Measurements from ENCODE around the gene HMGA1.
"Not testable (repeated sequence)": the region's sequence is repeated elsewhere in the genome, so short reads cannot be mapped to it uniquely, and the experiment has no call there.

The HMGA1 gene

GRCh38 chr6:34243131-34243771 is 6.6 kb downstream of the HMGA1 start:
- H3K27ac Mint-ChIP-seq, result peak overlapping the region; percentile 89
- no peaks in the 10 kb centered on the region for H3K27me3 Mint-ChIP-seq
- peak overlapping the region; percentile 83 for H3K4me3 Mint-ChIP-seq
- peaks cover 37% of the 10 kb centered on the region for H3K36me3 Mint-ChIP-seq
- no peaks in the 10 kb centered on the region for H3K9me3 Mint-ChIP-seq
- H3K4me1 Mint-ChIP-seq, result peaks cover 90% of the 10 kb centered on the region

- H3K27me3 Mint-ChIP-seq, result no peaks in the 10 kb centered on the region
- no peaks in the 10 kb centered on the region for H3K9me3 Mint-ChIP-seq
- peaks cover 85% of the 10 kb centered on the region for H3K4me1 Mint-ChIP-seq
- peaks cover 30% of the 10 kb centered on the region for H3K36me3 Mint-ChIP-seq
- peak overlapping the region; percentile 96 for H3K27ac Mint-ChIP-seq
- peak overlapping the region; percentile 85 for H3K4me3 Mint-ChIP-seq
Measured at GRCh38 chr6:34243901-34244884, 7.5 kb downstream of the HMGA1 start.

GRCh38 chr6:34245032-34245760 is 8.5 kb downstream of the HMGA1 start:
- Mint-ChIP-seq H3K27ac (peak overlapping the region; percentile 96), H3K4me3 (peak overlapping the region; percentile 7), H3K36me3 (peaks cover 26% of the 10 kb centered on the region), H3K4me1 (peaks cover 77% of the 10 kb centered on the region)
- not testable (repeated sequence) for H3K9me3 Mint-ChIP-seq, H3K27me3 Mint-ChIP-seq

- Mint-ChIP-seq H3K27ac (peak overlapping the region; percentile 90), H3K4me1 (peaks cover 72% of the 10 kb centered on the region), H3K36me3 (peaks cover 24% of the 10 kb centered on the region)
- not testable (repeated sequence) for H3K4me3 Mint-ChIP-seq, H3K9me3 Mint-ChIP-seq, H3K27me3 Mint-ChIP-seq
Measured at GRCh38 chr6:34245761-34246140, 9.1 kb downstream of the HMGA1 start.

GRCh38 chr6:34246249-34246562 is 9.5 kb downstream of the HMGA1 start:
- H3K36me3 Mint-ChIP-seq, result peaks cover 22% of the 10 kb centered on the region
- no peak overlapping the region for H3K4me3 Mint-ChIP-seq
- H3K9me3 Mint-ChIP-seq, result no peaks in the 10 kb centered on the region
- H3K27ac Mint-ChIP-seq, result peak overlapping the region; percentile 96
- peaks cover 68% of the 10 kb centered on the region for H3K4me1 Mint-ChIP-seq
- no peaks in the 10 kb centered on the region for H3K27me3 Mint-ChIP-seq

- H3K27ac Mint-ChIP-seq, result peak overlapping the region; percentile 96
- peaks cover 62% of the 10 kb centered on the region for H3K4me1 Mint-ChIP-seq
- H3K36me3 Mint-ChIP-seq, result peaks cover 18% of the 10 kb centered on the region
- H3K9me3 Mint-ChIP-seq, result no peaks in the 10 kb centered on the region
- peak overlapping the region; percentile 93 for H3K4me3 Mint-ChIP-seq
- no peaks in the 10 kb centered on the region for H3K27me3 Mint-ChIP-seq
Measured at GRCh38 chr6:34246563-34247391, 10.1 kb downstream of the HMGA1 start.

GRCh38 chr6:34247481-34248197 is 11.0 kb downstream of the HMGA1 start:
- H3K27ac Mint-ChIP-seq, result peak overlapping the region; percentile 80
- H3K36me3 Mint-ChIP-seq, result peaks cover 12% of the 10 kb centered on the region
- H3K27me3 Mint-ChIP-seq, result no peaks in the 10 kb centered on the region
- peak overlapping the region; percentile 93 for H3K4me3 Mint-ChIP-seq
- no peaks in the 10 kb centered on the region for H3K9me3 Mint-ChIP-seq
- H3K4me1 Mint-ChIP-seq, result peaks cover 53% of the 10 kb centered on the region

- Mint-ChIP-seq H3K4me1 (peaks cover 47% of the 10 kb centered on the region), H3K27me3 (no peaks in the 10 kb centered on the region), H3K9me3 (no peaks in the 10 kb centered on the region), H3K27ac (peak overlapping the region; percentile 80), H3K4me3 (peak overlapping the region; percentile 93), H3K36me3 (peaks cover 7% of the 10 kb centered on the region)
Measured at GRCh38 chr6:34248198-34248726, 11.6 kb downstream of the HMGA1 start.

GRCh38 chr6:34248727-34249468 is 12.2 kb downstream of the HMGA1 start, which contains the start of gene SMIM29:
Gene SMIM29 (minus strand): TSS chr6:34249006. CDS start chr6:34247791, 1,215 bp downstream.
- H3K27me3 Mint-ChIP-seq, result no peaks in the 10 kb centered on the region
- no peaks in the 10 kb centered on the region for H3K9me3 Mint-ChIP-seq
- H3K27ac Mint-ChIP-seq, result peak within 1 kb of the TSS; percentile 85
- H3K4me3 Mint-ChIP-seq, result peak within 1 kb of the TSS; percentile 93
- peaks cover 5% of the 10 kb centered on the region for H3K36me3 Mint-ChIP-seq
- H3K4me1 Mint-ChIP-seq, result peaks cover 41% of the 10 kb centered on the region

GRCh38 chr6:34249469-34250261 is 13.0 kb downstream of the HMGA1 start:
- Mint-ChIP-seq H3K27ac (peak overlapping the region; percentile 85), H3K36me3 (peaks cover 2% of the 10 kb centered on the region), H3K4me1 (peaks cover 36% of the 10 kb centered on the region), H3K9me3 (no peaks in the 10 kb centered on the region), H3K4me3 (peak overlapping the region; percentile 93), H3K27me3 (no peaks in the 10 kb centered on the region)

- not testable (repeated sequence) for H3K9me3 Mint-ChIP-seq, H3K4me3 Mint-ChIP-seq
Measured at GRCh38 chr6:34252395-34252794, 15.7 kb downstream of the HMGA1 start.

GRCh38 chr6:34259529-34260069 is 22.9 kb downstream of the HMGA1 start:
- Mint-ChIP-seq H3K4me3 (no peak overlapping the region), H3K27me3 (no peaks in the 10 kb centered on the region), H3K36me3 (peaks cover 1% of the 10 kb centered on the region), H3K4me1 (no peaks in the 10 kb centered on the region), H3K27ac (no peak overlapping the region), H3K9me3 (no peaks in the 10 kb centered on the region)

More at GRCh38 chr6:34252395-34252794, 15.7 kb downstream of the HMGA1 start:
- H3K4me1 Mint-ChIP-seq, result peaks cover 11% of the 10 kb centered on the region
- H3K27ac Mint-ChIP-seq, H3K27me3 Mint-ChIP-seq, H3K36me3 Mint-ChIP-seq: not testable (repeated sequence)

Data from activated naive CD4-positive, alpha-beta T cell treated with anti-CD3 and anti-CD28 coated beads, Interleukin-2, amount 50 U/mL, for 24 hours (primary cell).